SH-SY5Y (cell line): ENCODE measurements around the gene FBXO24.

Source experiments
- GATA2 ChIP-seq: IDR thresholded peaks from 2 replicates; pipeline ENCODE4 v1.6.1; 2011; ENCODE audit warnings: mild to moderate bottlenecking, low read depth, low read length
- GATA3 ChIP-seq: IDR thresholded peaks from 2 replicates; pipeline ENCODE4 v1.6.1; 2011; ENCODE audit warnings: low read depth, mild to moderate bottlenecking, low read length, moderate library complexity

- no peak for TF ChIP-seq GATA2
- TF ChIP-seq GATA3 = no peak
These were observed 9.0 kb upstream of the FBXO24 start for GRCh38 chr7:100577103-100577502.
